Esophagus squamous epithelium (tissue), 4 donors: ENCODE data around the gene RIMKLB.

ENCODE experiments used
- CTCF ChIP-seq, 6 experiments: fragments of 450-650 bp in 4 of 6; fragments of 200-600 bp in 2 of 6; sonication (generic) in 2 of 6; IDR thresholded peaks; one replicate each; pipeline ENCODE4 v1.5.1; 2016 to 2019; ENCODE audit warnings: antibody characterized with exemption in 6 of 6, mild to moderate bottlenecking in 4 of 6, moderate library complexity in 4 of 6
- POLR2A ChIP-seq, 4 donors: fragments of 450-650 bp; IDR thresholded peaks; one replicate each; pipeline ENCODE4 v1.6.1; 2017; ENCODE audit warnings: antibody characterized with exemption in 4 of 4, mild to moderate bottlenecking in 4 of 4, moderate library complexity in 3 of 4

- TF ChIP-seq CTCF (IDR thresholded peaks at IDR 0.05) (no peak), POLR2A (IDR thresholded peaks at IDR 0.05) (no peak)
These were observed 5.2 kb upstream of the RIMKLB start for GRCh38 chr12:8692573-8692972.
